CD1c-positive myeloid dendritic cell (primary cell): ENCODE measurements around the gene PAPOLB.
"Not testable (repeated sequence)": the region's sequence is repeated elsewhere in the genome, so short reads cannot be mapped to it uniquely, and the experiment has no call there.

Experiments used
- DNase-seq: peaks from one replicate; pipeline ENCODE4 v3.0.0-alpha.2; 2016; ENCODE audit errors: extremely low spot score

PAPOLB gene

DNA sequence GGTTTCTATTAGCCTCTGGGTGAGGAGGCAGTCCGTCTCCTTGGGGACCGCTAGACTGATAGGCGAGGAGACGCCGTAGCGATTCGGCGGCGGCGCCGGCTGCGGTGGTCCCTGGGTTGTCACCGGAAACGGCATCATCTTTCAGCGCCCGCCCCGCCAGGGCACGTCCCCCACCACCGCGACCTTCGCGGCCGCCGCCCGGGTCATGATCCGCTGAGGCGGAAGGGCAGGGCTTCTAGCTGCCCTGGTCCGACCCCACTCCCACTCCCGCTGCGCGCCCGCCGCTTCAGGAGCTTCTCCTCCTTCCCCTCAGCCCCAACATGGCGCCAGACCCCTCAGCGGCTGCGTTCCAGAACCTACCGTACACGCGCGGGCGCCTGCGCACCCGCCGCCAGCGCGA, at the start of gene PAPOLB:
PAPOLB (minus strand) TSS at position 358 of the 400 bp plus-strand sequence; CDS start at position 138, 220 bp downstream.
- DNase-seq, result no peak

DNA sequence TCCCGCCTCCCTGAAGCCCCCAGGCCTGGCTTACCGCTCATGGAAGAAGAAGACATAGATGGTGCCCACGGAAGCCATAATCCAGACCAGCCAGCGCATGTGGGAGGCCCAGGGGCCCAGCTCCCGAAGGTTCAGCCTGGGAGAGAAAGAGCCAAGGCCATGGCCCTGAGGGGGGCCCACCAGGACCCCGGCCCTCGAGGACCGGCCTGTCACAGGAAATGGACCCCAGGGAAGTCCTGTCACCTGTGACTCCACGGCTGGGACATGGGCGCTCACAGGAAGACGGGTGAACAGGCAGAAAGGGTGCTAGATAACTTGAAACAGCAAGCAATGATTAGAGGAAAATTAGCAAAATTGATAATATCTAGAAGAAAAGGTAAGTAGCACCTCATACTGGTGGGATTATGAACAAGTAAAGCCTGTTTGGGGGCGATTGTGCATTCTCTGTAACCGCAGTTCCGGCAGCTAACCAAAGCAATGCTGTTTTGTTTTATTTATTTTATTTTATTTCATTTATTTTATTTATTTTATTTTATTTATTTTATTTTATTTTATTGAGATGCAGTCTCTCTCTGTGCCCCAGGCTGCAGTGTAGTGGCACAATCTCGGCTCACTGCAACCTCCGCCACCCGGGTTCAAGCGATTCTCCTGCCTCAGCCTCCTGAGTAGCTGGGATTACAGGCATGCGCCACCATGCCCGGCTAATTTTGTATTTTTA, 49.4 kb upstream of the PAPOLB start:
- DNase-seq, result no peak

DNA sequence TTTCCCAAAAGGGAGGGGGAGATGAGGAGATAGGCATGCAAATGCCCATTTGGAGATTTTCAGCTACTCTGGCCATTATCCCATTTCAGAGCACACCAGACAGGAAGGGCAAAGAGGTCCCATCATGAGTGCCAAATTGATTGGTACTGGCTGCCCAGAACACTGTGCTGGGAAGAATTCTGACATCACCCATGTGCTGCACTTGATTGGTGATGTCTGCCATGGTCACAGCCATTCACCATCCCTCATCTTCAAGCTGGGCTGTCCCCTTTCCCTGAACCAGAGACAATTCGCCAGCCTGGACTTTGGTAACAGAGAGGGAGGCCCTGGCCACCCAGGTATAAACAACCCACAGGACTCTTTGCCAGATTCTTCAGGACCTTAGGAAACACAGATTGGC, 44.9 kb upstream of the PAPOLB start:
- DNase-seq, result no peak

DNA sequence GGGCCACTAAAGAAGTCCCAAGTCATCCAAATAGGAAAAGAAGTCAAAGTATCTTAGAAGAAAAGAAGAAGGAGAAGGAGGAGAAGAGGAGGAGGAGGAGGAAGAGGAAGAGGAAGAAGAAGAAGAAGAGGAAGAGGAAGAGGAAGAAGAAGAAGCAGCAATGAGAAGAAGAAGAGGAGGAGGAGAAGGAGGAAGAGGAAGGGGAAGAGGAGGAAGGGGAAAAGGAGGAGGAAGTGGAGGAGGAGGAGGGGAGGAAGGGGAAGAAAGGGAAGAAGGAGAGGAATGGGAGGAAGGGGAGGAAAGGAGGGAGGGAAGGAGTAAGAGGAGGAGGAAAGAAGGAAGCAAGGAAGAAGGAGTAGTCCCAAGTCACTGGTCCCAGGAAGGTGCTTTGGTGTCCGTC, 43.3 kb upstream of the PAPOLB start:
- DNase-seq, result no peak

DNA sequence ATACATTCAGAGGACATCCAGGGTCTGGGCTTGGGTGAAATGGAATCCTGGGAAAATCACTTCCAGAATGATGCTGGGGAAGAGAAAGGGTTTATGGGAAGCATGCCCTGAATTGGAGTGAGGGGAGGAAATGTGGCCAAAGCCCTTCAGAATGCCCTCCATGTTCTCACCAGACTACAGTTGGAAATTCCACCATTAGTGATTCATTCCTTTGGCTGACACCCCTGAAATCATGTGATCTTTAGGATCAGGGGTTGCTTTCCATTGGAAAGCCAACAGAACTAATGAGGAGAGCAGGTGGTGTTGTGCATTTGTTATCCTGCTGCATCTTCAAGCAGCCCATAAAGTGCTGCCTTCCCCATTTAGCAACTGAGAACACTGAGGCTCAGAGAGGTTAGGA, 42.5 kb upstream of the PAPOLB start:
- no peak for DNase-seq

DNA sequence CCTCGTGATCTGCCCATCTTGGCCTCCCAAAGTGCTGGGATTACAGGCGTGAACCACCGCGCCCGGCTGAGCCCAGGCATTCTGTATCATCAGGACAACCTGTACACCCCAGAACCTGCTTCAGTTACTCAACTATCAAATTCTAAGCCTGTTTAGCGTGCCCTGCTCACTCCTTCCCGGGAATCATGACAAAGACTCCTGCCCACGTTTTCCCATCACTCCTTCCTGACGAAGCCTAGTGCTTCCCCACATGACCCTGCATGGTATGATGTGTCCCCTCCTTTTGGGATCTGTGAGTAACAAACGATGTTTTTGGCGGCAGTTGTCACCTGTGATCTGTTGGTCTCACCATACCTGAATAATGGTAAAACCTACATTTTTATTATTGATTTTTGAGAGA, 33.9 kb upstream of the PAPOLB start:
- no peak for DNase-seq

DNA sequence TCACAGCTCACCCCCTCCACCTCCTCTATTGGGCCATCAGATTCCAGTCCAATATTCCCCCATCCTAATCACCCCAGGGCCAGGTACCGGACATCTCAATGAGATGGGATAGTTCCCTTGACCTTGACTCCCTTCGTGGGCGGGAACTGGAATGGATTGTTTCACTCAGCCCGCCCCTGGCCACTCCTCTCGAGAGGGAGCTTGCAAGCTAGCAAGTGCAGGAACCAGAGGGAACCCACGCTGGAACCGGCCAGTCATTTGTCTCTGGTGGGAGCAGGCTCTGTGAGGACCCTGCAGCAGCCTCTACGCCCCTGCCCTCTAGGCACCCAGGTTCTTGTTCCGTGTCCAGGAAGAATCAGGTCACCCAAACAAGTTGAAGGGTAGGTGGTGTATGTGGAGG, 32.7 kb upstream of the PAPOLB start:
- no peak for DNase-seq

DNA sequence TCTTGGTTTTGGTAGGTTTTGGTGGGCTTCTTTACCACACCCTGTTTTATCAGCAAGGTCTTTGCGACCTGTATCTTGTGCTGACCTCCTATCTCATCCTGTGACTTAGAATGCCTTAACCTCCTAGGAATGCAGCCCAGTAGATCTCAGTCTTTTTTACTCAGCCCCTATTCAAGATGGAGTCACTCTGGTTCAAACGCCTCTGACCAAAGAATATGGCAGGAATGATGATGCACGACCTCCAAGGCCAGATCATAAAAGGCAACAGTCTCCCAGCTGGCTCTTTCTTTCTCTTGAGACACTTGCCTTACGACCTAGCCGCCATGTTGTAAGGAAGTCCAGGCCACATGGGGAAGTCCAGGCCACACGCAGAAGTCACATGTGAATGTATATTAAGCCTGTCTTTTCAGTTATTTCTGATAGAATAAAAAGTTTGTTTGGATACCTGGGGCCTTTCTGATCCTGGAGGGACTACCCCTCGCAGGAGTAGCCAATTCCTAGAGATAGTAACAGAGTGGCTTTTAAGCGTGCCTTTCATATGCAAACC, 32.2 kb upstream of the PAPOLB start:
- no peak for DNase-seq

DNA sequence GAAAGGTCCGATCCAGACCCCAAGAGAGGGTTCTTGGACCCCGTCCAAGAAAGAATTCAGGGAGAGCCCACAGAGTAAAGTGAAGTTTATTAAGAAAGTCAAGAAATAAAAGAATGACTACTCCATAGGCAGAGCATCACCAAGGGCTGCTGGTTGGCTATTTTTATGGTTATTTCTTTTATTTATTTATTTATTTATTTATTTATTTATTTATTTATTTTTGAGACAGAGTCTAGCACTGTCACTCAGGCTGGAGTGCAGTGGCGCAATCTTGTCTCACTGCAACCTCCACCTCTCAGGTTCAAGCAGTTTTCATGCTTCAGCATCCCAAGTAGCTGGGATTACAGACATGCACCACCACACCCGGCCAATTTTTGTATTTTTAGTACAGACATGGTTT, 31.4 kb upstream of the PAPOLB start:
- DNase-seq, result not testable (repeated sequence)

DNA sequence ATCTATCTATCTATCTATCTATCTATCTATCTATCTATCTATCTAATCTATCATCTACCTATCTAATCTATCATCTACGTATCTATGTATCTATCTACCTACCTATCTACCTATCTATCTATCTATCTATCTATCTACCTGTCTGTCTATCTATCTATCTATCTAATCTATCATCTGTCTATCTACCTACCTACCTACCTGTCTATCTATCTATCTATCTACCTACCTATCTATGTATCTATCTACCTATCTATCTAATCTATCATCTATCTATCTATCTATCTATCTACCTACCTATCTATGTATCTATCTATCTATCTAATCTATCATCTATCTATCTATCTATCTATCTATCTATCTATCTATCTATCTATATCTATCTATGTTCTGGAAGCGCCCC, 29.7 kb upstream of the PAPOLB start:
- DNase-seq, result not testable (repeated sequence)

DNA sequence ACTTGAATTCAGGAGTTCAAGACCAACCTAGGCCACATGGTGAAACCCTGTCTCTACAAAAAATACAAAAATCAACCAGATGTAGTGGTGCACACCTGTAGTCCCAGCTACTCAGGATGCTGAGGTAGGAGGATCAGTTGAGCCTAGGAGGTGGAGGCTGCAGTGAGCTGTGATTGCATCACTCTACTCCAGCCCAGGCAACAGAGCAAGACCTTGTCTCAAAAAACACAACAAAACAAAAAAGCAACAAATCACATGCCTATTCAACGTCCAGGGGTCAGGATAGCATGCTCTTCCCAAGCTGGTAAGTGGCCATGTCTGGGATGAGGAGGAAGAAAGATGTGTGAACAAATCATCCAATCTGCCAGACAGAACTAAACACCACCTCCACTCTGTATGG, 27.9 kb upstream of the PAPOLB start:
- no peak for DNase-seq

DNA sequence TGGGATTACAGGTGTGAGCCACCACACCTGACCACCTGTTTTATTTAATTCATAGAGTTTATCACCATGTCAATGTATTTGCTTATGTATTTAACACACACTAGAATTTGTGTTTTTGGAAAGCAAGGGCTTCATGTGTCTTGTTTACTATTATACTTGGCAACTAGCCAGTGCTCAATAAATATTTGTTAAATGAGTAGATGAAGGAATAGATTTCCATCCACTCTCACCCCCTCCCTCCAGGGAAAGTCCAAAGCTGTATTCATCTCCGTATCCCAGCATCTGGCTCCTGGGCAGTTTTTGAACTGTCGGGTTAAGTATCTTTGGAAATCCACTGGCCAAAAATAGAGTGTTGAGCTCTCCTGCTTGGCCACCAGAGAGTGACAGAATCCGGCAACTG, 26.3 kb upstream of the PAPOLB start:
- DNase-seq, result no peak

DNA sequence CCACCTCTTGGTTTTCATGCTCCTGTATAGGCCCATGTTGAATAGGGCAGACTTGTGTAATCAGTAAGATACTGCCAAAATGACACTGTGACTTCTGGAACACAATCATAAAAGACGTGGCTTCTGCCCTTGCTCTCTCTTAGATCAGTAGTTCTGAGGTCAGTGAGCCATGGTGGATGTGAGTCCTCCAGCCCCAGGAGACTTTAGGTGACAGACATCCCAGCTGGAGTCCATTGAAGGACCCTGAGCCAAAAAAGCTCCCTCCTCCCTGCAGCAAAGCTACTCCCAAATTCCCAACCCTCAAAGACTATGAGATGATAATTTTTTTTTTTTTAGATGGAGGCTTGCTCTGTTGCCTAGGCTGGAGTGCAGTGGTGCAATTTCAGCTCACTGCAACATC, 24.8 kb upstream of the PAPOLB start:
- no peak for DNase-seq

DNA sequence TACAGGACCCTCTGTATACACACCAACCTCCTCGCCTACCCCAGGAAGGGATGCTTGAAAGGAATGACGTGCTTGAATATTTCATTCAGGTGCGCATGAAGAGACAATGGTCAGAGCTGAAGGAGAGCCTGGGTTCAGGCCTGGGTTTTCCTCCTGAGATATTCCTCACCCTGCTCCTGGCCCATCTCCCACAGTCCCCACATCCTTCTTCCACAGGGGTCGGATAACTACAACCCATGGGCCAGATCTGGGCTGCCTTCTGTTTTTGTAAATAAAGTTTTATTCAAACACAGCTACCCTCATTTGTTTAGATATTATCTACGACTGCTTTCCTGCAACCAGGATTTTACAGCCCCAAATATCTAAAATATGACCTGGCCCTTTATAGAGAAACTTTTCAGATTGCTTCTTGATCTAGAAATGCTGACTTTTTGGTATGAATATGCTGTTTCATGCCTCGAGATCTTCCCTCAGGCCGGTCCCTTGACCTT, 23.5 kb upstream of the PAPOLB start:
- DNase-seq, result no peak

DNA sequence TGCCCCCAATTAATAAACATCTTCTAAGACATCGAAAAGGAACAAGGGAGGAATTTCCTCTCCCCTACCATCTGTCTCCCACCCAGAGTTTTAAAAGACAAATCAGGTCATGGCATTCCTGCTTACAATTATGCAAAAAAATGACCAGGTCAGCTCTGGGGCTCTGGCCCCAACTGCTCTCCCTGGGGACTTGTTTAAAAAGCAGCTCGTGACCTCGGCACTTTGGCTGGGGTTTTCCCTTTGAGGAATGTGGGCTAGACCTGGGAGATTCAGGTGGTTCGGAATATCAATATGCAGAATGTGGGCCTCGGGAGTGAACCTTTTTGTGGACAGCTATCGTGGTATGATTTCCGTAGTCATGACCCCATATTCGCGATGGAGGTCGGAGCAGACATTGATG, 22.3 kb upstream of the PAPOLB start:
- DNase-seq, result no peak

DNA sequence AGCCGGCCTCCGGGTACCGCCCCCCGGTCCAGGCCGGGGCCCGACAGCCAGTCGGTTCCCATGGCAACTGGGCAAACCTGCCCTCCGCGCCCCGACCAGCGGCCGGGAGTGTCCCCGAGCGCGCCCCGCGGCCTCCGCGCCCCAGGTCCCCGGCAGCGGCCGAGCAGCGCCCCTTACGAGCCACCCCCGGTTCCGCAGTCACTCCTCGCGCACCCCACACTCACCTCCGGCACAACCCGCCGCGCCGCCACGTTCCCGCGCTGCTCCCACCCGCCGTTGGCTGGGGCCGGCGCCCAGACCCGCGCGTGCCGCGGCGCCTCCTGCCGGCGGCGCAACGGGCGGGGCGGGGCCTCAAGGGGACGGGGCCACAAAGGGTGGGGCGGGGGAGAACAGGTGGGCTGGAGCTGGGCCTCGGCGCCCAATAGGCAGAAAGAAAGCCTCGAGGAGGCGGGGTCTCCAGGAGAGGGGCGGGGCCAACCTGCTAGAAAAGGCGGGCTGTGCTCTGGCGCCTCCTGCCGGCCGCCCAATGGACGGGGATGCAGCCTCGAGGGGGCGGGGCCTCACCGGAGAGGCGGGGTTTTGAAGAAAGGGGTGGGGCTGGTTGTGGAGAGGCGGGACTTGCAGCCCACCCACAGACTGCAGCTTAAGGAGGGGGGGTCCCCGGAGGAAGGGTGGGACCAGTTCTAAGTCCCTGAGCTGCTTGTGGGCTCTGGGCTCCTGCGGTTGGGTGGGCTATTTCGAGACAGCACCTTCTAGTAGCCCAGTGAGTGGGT, 21.7 kb upstream of the PAPOLB start, which contains the start of gene RADIL:
RADIL (minus strand) TSS at position 345 of the 773 bp plus-strand sequence. CDS start 5,577 bp downstream, outside the sequence.
- peak; percentile 85 for DNase-seq

DNA sequence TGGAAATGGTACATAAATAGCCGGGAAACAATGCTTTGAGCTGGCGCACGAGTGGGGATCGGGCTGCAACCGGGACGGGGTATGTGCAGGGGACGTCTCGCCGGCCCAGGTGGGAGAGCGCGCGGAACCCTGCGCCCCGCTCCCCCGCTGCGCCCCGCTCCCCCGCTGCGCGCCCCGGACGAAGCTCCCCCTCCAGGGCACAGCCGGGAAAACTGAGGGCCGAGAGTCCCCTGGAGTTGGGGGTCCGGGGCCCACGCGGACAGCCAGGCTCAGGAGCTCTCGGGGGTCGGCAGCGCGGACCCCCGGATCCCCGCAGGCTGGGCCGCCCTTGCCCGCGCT, 21.2 kb upstream of the PAPOLB start:
- DNase-seq, result no peak

DNA sequence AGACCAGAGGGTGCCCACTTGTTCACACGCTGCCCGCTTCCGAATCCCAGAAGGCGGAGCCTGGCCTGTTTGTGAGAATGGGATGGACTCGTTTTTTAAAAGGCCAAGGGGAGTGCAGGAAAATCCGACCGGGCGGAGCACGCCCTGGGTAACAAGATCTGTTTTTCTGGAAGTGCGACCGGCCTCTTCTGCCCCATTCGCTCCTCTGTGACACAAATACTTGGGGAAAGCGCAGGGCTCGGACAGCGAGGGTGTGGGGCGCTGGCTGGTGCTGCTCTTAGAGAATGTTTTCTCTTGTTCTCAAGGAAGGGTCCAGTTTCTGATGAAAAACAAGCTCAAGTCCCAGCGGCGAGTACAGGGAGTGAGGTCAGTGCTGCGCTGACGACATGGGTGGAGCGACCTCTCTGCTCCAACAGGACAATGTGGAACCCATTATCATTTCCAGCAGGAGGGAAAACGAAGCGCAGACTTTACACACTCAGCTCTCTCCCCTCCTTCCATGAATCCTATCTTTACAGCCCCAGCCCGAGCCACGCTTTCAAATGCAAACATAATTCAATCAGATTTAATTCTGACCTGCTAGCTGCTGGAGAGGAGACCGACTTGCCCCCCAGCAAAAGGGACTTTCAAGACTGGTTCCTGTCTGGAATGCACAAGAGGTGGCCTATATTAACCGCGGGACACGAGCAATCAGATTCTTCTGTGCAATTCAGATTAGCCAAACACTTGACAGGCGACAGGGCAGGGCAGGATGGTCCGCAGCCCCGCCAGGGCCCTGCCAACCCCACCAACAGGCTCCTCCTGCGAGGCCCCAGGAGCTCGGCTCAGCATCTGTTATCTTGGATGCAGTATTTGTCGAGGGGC, 20.6 kb upstream of the PAPOLB start:
- DNase-seq, result no peak

DNA sequence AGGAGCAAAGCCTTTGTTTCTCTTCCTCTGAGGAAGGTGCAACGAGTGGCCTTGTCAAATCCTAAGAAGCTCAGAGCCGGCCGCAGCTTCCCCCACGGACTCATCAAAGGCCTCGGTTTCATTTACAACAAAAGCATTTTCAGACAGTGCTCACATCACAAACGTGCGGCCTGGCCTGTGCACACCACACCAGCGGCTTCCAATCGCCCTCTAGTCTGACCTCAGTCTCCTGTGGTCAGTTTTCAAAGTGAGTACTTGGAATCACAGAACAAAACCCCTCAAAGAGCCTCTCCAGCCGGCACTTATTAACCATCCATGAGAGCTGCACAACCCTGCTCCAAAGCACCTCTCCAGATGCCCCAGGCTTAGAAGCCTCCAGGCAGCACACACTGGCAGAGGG, 18.4 kb upstream of the PAPOLB start:
- DNase-seq, result no peak

DNA sequence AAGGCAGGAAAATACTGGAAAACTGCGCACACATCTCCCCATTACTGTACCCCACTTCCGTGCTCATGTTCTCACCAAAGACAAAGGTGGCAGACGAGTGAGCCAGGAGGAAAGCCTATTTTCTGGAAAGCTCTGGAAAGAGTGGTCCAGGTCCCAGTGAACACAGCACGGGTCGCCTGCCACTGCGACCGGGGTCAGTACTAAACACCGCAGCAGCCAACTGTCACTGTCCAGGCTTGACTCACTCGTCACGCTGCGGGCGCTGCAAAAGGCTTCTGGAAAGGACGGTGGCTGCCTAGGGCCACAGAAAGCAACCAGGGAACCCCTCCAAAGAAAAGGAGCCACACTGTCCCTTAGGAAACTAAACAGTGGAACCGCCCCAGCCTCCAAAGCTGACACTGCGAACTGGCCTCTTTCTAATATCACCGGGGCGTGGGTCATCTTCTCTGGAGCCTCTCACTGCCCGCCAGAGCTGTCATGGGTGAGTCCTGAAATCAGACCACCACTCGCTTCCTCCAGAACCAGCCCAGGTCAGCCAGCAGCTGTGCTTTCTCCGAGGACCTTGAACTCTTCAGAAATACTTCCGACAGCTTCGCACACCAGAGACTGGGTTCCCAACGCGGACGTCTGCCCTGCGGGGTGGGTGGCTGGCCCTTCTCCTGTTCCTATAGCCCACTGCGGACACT, 17.7 kb upstream of the PAPOLB start:
- DNase-seq, result no peak
